B cell (primary cell): ENCODE results near the gene CSF1R. TPM values are rescaled to one million over a fixed set of nuclear protein-coding genes. Genes with fewer than 3 reads are reported as not detected.

Experiments used
- ATAC-seq: fragments of 200-7000 bp; cut with Tn5 transposase; one replicate; pipeline ENCODE4 v1.10.0; 2021; ENCODE audit warnings: low read depth, mild to moderate bottlenecking, moderate number of reproducible peaks, moderate library complexity
- CTCF ChIA-PET: fragments of 350-600 bp; sonication (Branson Sonifier 250); formaldehyde crosslinking; loops from one replicate; lab custom pipeline; 2021; ENCODE audit warnings: antibody characterized with exemption, inconsistent platforms; lab: Charles Lee
- POLR2A ChIA-PET: fragments of 350-600 bp; sonication (Branson Sonifier 250); formaldehyde crosslinking; loops from one replicate; lab custom pipeline; 2021; ENCODE audit warnings: antibody characterized with exemption; lab: Charles Lee
- DNase-seq: peaks from one replicate; pipeline ENCODE4 v3.0.0; 2013
- H2AFZ ChIP-seq: 2 replicates; pipeline ENCODE4 v1.6.1; 2012; ENCODE audit warnings: mild to moderate bottlenecking, low read depth, low read length; ENCODE audit not compliant: insufficient read depth, poor library complexity, severe bottlenecking
- H3K27ac ChIP-seq, 2 donors: 1 replicate in 1 of 2; 2 replicates in 1 of 2; pipeline ENCODE4 v1.5.1; 2012 to 2013; ENCODE audit warnings: low read length in 2 of 2, mild to moderate bottlenecking in 2 of 2, moderate library complexity in 1 of 2
- H3K27me3 ChIP-seq, 4 experiments: fragments of 200-600 bp in 1 of 4; sonication (generic) in 1 of 4; replicated peaks in 1 of 4; 1 replicate in 2 of 4; 2 replicates in 2 of 4; pipeline versions ENCODE4 v1.6.1 to v1.7.0; 2013 to 2016; ENCODE audit warnings: low read length in 3 of 4, mild to moderate bottlenecking in 2 of 4, mixed read lengths in 1 of 4, moderate library complexity in 1 of 4; ENCODE audit not compliant: insufficient read depth in 4 of 4, control insufficient read depth in 3 of 4; ENCODE audit errors: control extremely low read depth in 1 of 4
- H3K36me3 ChIP-seq, 2 experiments: replicated peaks in 1 of 2; 1 replicate in 1 of 2; 2 replicates in 1 of 2; pipeline versions ENCODE4 v1.6.1 to v1.7.1; 2013; ENCODE audit warnings: low read length in 1 of 2; ENCODE audit not compliant: insufficient read depth in 2 of 2, control insufficient read depth in 1 of 2; ENCODE audit errors: control extremely low read depth in 1 of 2, extremely low read depth in 1 of 2
- H3K4me1 ChIP-seq, 2 donors: fragments of 200-600 bp in 1 of 2; sonication (generic) in 1 of 2; 1 replicate in 1 of 2; 2 replicates in 1 of 2; pipeline versions ENCODE4 v1.5.1 to v1.6.1; 2013 to 2017; ENCODE audit warnings: low read length in 2 of 2; ENCODE audit not compliant: control insufficient read depth in 2 of 2, insufficient read depth in 2 of 2
- H3K4me2 ChIP-seq: replicated peaks from 2 replicates; pipeline ENCODE3; 2012; ENCODE audit warnings: mild to moderate bottlenecking, low read depth, low read length; ENCODE audit not compliant: poor library complexity, severe bottlenecking
- H3K4me3 ChIP-seq, 5 experiments: fragments of 200-600 bp in 1 of 5; sonication (generic) in 1 of 5; 1 replicate in 3 of 5; 2 replicates in 2 of 5; pipeline versions ENCODE4 v1.5.1 to v1.7.0; 2011 to 2016; ENCODE audit warnings: low read length in 4 of 5, mild to moderate bottlenecking in 4 of 5, low read depth in 2 of 5, control low read depth in 1 of 5, moderate library complexity in 1 of 5; ENCODE audit not compliant: insufficient read depth in 1 of 5; ENCODE audit errors: control extremely low read depth in 1 of 5, extremely low read depth in 1 of 5
- H3K79me2 ChIP-seq: fragments of 200-600 bp; sonication (generic); one replicate; pipeline ENCODE4 v1.6.0; 2016; ENCODE audit warnings: low read length; ENCODE audit not compliant: control insufficient read depth, insufficient read depth
- H3K9ac ChIP-seq: fragments of 200-600 bp; sonication (generic); 2 replicates; pipeline ENCODE4 v1.6.1; 2017; ENCODE audit warnings: mild to moderate bottlenecking, low read length, moderate library complexity
- H3K9me3 ChIP-seq, 3 donors: one replicate each; pipeline versions ENCODE4 v1.6.1 to v1.7.1; 2013; ENCODE audit warnings: low read length in 2 of 3; ENCODE audit not compliant: control insufficient read depth in 2 of 3, insufficient read depth in 1 of 3; ENCODE audit errors: control extremely low read depth in 1 of 3
- H4K20me1 ChIP-seq: 2 replicates; pipeline ENCODE4 v1.6.0; 2012; ENCODE audit warnings: mild to moderate bottlenecking, low read length; ENCODE audit not compliant: insufficient read depth, control insufficient read depth, poor library complexity, severe bottlenecking
- H3K27ac Mint-ChIP-seq: one replicate; pipeline ENCODE4 v1.8.0; 2021; ENCODE audit warnings: mixed read lengths
- H3K27me3 Mint-ChIP-seq: one replicate; pipeline ENCODE4 v1.8.0; 2021; ENCODE audit warnings: mixed read lengths
- H3K4me1 Mint-ChIP-seq: one replicate; pipeline ENCODE4 v1.8.0; 2021; ENCODE audit warnings: mixed read lengths
- H3K4me3 Mint-ChIP-seq: one replicate; pipeline ENCODE4 v1.8.0; 2021; ENCODE audit warnings: mixed read lengths
- H3K9me3 Mint-ChIP-seq: one replicate; pipeline ENCODE4 v1.8.0; 2022; ENCODE audit warnings: mixed read lengths; ENCODE audit not compliant: insufficient read depth
- CTCF ChIP-seq: fragments of 200-600 bp; IDR thresholded peaks from one replicate; pipeline ENCODE4 v1.8.0; 2022; ENCODE audit warnings: antibody characterized with exemption, mild to moderate bottlenecking
- EZH2 ChIP-seq: IDR thresholded peaks from 2 replicates; pipeline ENCODE4 v1.6.1; 2012; ENCODE audit warnings: borderline replicate concordance, low read depth, mild to moderate bottlenecking, moderate library complexity, low read length; ENCODE audit not compliant: insufficient read depth, poor library complexity, severe bottlenecking
- WGBS: methylation state at CpG from one replicate; pipeline ENCODE4 v1.1.5; 2013; ENCODE audit warnings: missing lambda C conversion rate; ENCODE audit not compliant: insufficient coverage; 5-methylcytosine and 5-hydroxymethylcytosine counted together
- intact Hi-C: fragments of 100-400 bp; cut with micrococcal nuclease; formaldehyde crosslinking; loops from one replicate; pipeline ENCODE4 v1.10.0; 2022
- polyA plus RNA-seq: library from polyadenylated mRNA; depleted of rRNA; stranded (reverse); fragments of >200 nt; gene quantifications from 2 replicates; pipeline ENCODE4 v1.2.3, GENCODE V29; 2012
- total RNA-seq, 2 donors: library from RNA; stranded (reverse); fragments of 120-200 nt in 1 of 2; gene quantifications; 1 replicate in 1 of 2; 2 replicates in 1 of 2; pipeline versions ENCODE4 v1.2.3 to v1.2.4, GENCODE V29; 2013 to 2022

CSF1R gene
- total and polyA plus RNA-seq, 2 donors (not counting 1 experiment from before 2014, with no cell fraction given), result 1.6 to 2.5 TPM

GRCh38 chr5:150068961-150069645, 17.3 kb downstream of the CSF1R start:
- H4K20me1 ChIP-seq, result no peaks in the 10 kb centered on the region
- no peaks in the 10 kb centered on the region for H3K36me3 ChIP-seq
- no peaks in the 10 kb centered on the region for H3K79me2 ChIP-seq
- no peak for DNase-seq
- H3K27me3 ChIP-seq, result no peaks in the 10 kb centered on the region
- Mint-ChIP-seq H3K27me3 (no peaks in the 10 kb centered on the region), H3K4me3 (no peak overlapping the region), H3K27ac (no peak overlapping the region), H3K9me3 (no peaks in the 10 kb centered on the region), H3K4me1 (peaks cover 18% of the 10 kb centered on the region)
- CTCF ChIA-PET, result interaction anchor here (0.6 kb wide), 1 partner anchor 1367 kb away, joined by 3 read pairs; no protein-coding TSS in a partner anchor
- H3K4me2 ChIP-seq, result no peak overlapping the region
- WGBS, result 93% methylated on average over 10 of the region's 12 CpGs
- no peak for TF ChIP-seq EZH2
- no peak for TF ChIP-seq CTCF
- intact Hi-C loops, result no loop called here
- H3K27ac ChIP-seq, result no peak overlapping the region
- H3K4me3 ChIP-seq, result no peak overlapping the region
- POLR2A ChIA-PET, result no interaction called here
- ATAC-seq, result no peak
- H3K9ac ChIP-seq, result no peak overlapping the region
- peaks cover 0 to 7% (median 3%) of the 10 kb centered on the region in 3 donors for H3K9me3 ChIP-seq
- H2AFZ ChIP-seq, result no peak overlapping the region
- H3K4me1 ChIP-seq, result peaks cover 0 to 22% of the 10 kb centered on the region in 2 donors

GRCh38 chr5:150068472-150068871, 17.9 kb downstream of the CSF1R start:
- DNase-seq, result no peak
- no peaks in the 10 kb centered on the region for H3K9me3 Mint-ChIP-seq
- H3K4me2 ChIP-seq, result no peak overlapping the region
- 61% methylated on average over 3 of the region's 4 CpGs for WGBS
- peaks cover 18% of the 10 kb centered on the region for H3K4me1 Mint-ChIP-seq
- ChIA-PET CTCF (interaction anchor here (0.6 kb wide), 1 partner anchor 1368 kb away, joined by 3 read pairs; no protein-coding TSS in a partner anchor), POLR2A (no interaction called here)
- H3K27me3 ChIP-seq, result no peaks in the 10 kb centered on the region
- H2AFZ ChIP-seq, result no peak overlapping the region
- no peak overlapping the region for H3K27ac ChIP-seq
- no peaks in the 10 kb centered on the region for H4K20me1 ChIP-seq
- H3K9me3 ChIP-seq, result peaks cover 0 to 6% (median 0%) of the 10 kb centered on the region in 3 donors
- H3K27ac Mint-ChIP-seq, result no peak overlapping the region
- H3K4me1 ChIP-seq, result peaks cover 0 to 22% of the 10 kb centered on the region in 2 donors
- TF ChIP-seq CTCF, result no peak
- no peak for TF ChIP-seq EZH2
- H3K4me3 Mint-ChIP-seq, result no peak overlapping the region
- no peaks in the 10 kb centered on the region for H3K79me2 ChIP-seq
- H3K4me3 ChIP-seq, result no peak overlapping the region
- no peaks in the 10 kb centered on the region for H3K27me3 Mint-ChIP-seq
- H3K9ac ChIP-seq, result no peak overlapping the region
- no peak for ATAC-seq
- H3K36me3 ChIP-seq, result no peaks in the 10 kb centered on the region
- intact Hi-C loops, result no loop called here
